Neural cell (in vitro differentiated cells): Measurements from ENCODE around the gene GRIP1.

Experiments used
- CTCF ChIP-seq: fragments of 450-650 bp; IDR thresholded peaks from 2 replicates; pipeline ENCODE4 v1.5.1; 2014; ENCODE audit warnings: antibody characterized with exemption, mild to moderate bottlenecking, moderate library complexity; ENCODE audit not compliant: poor library complexity, severe bottlenecking
- EP300 ChIP-seq: fragments of 450-650 bp; conservative IDR thresholded peaks from 2 replicates; pipeline ENCODE4 v1.6.1; 2014; ENCODE audit warnings: antibody characterized with exemption, mild to moderate bottlenecking, moderate library complexity; ENCODE audit not compliant: poor library complexity, severe bottlenecking
- EZH2 ChIP-seq: fragments of 200-600, 300-800 bp; shearing (Covaris generic), sonication (generic); IDR thresholded peaks from 2 replicates; pipeline ENCODE4 v1.6.1; 2014; ENCODE audit warnings: antibody characterized with exemption, low read length, borderline replicate concordance, mild to moderate bottlenecking; ENCODE audit not compliant: insufficient read depth, poor library complexity, severe bottlenecking
- MXI1 ChIP-seq: fragments of 450-650 bp; conservative IDR thresholded peaks from 2 replicates; pipeline ENCODE4 v1.6.1; 2014; ENCODE audit warnings: antibody characterized with exemption, mild to moderate bottlenecking; ENCODE audit not compliant: poor library complexity, severe bottlenecking
- POLR2AphosphoS5 ChIP-seq: IDR thresholded peaks from 2 replicates; pipeline ENCODE4 v1.6.1; 2012
- RAD21 ChIP-seq: fragments of 450-650 bp; conservative IDR thresholded peaks from 2 replicates; pipeline ENCODE4 v1.6.1; 2014; ENCODE audit warnings: antibody characterized with exemption, mild to moderate bottlenecking, moderate library complexity
- REST ChIP-seq: IDR thresholded peaks from 2 replicates; pipeline ENCODE4 v1.6.1; 2012; ENCODE audit warnings: borderline replicate concordance
- TAF1 ChIP-seq: IDR thresholded peaks from 2 replicates; pipeline ENCODE4 v1.6.1; 2012; ENCODE audit warnings: low read depth

GRCh38 chr12:66636771-66637170 lies 42.1 kb downstream of the GRIP1 start:
- TF ChIP-seq CTCF (no peak), RAD21 (no peak), EP300 (no peak), TAF1 (no peak), EZH2 (no peak), POLR2AphosphoS5 (no peak), MXI1 (no peak), REST (no peak)
